Spleen (tissue), 11 donors: Measurements from ENCODE around the gene ZNF333. TPM values are rescaled to one million over a fixed set of nuclear protein-coding genes. Genes with fewer than 3 reads are reported as not detected.

Experiments used
- DNase-seq: peaks from one replicate; pipeline ENCODE4 v3.0.0-alpha.2; 2020
- H3K27ac ChIP-seq, 8 donors: fragments of 200-600 bp; sonication (generic) in 7 of 8; 1 replicate in 4 of 8; 2 replicates in 4 of 8; pipeline versions ENCODE4 v1.5.0 to v1.8.0; 2016 to 2021; ENCODE audit warnings: inconsistent platforms in 4 of 8, mild to moderate bottlenecking in 4 of 8, moderate library complexity in 1 of 8
- H3K27me3 ChIP-seq, 7 donors: fragments of 200-600 bp; sonication (generic) in 6 of 7; replicated peaks in 1 of 7; 1 replicate in 4 of 7; 2 replicates in 3 of 7; pipeline versions ENCODE4 v1.5.0 to v1.8.0; 2016 to 2021; ENCODE audit warnings: inconsistent platforms in 3 of 7, mild to moderate bottlenecking in 1 of 7
- H3K36me3 ChIP-seq, 6 donors: fragments of 200-600 bp; sonication (generic) in 5 of 6; 1 replicate in 4 of 6; 2 replicates in 2 of 6; pipeline versions ENCODE4 v1.5.0 to v1.8.0; 2016 to 2021; ENCODE audit warnings: inconsistent platforms in 2 of 6
- H3K4me1 ChIP-seq, 6 donors: fragments of 200-600 bp; sonication (generic) in 5 of 6; 1 replicate in 3 of 6; 2 replicates in 3 of 6; pipeline versions ENCODE4 v1.5.0 to v1.8.0; 2016 to 2021; ENCODE audit warnings: inconsistent platforms in 3 of 6
- H3K4me3 ChIP-seq, 8 donors: fragments of 200-600 bp; sonication (generic) in 7 of 8; 1 replicate in 4 of 8; 2 replicates in 4 of 8; pipeline versions ENCODE4 v1.5.0 to v1.8.0; 2016 to 2021; ENCODE audit warnings: inconsistent platforms in 4 of 8, mild to moderate bottlenecking in 4 of 8, moderate library complexity in 2 of 8
- H3K9me3 ChIP-seq, 8 donors: fragments of 200-600 bp; sonication (generic) in 7 of 8; 1 replicate in 4 of 8; 2 replicates in 4 of 8; pipeline versions ENCODE4 v1.5.0 to v1.8.0; 2016 to 2021; ENCODE audit warnings: inconsistent platforms in 4 of 8
- POLR2A ChIP-seq, 3 donors: fragments of 450-650 bp; IDR thresholded peaks; one replicate each; pipeline ENCODE4 v1.5.1; 2017; ENCODE audit warnings: antibody characterized with exemption in 3 of 3, mild to moderate bottlenecking in 1 of 3
- POLR2AphosphoS5 ChIP-seq, 3 donors: sonication (generic); formaldehyde crosslinking; IDR thresholded peaks; one replicate each; pipeline ENCODE4 v1.5.1; 2017; ENCODE audit warnings: antibody characterized with exemption in 3 of 3
- WGBS, 5 donors: extraction: QIAGEN DNeasy Blood & Tissue Kit in 3 of 5; methylation state at CpG; one replicate each; pipeline versions ENCODE4 v1.1.5 to v1.1.7; 2013 to 2018; 5-methylcytosine and 5-hydroxymethylcytosine counted together
- intact Hi-C: fragments of 100-400 bp; cut with DNase I; formaldehyde crosslinking; loops from one replicate; pipeline ENCODE4 v1.15.0; 2023; ENCODE audit warnings: low total_unique reads
- polyA plus RNA-seq, 3 donors: library from polyadenylated mRNA; stranded (reverse); fragments of 200-250 nt; gene quantifications; one replicate each; pipeline ENCODE4 v1.2.1, GENCODE V29; 2013
- total RNA-seq, 7 donors: library from RNA; depleted of rRNA in 3 of 7; stranded (reverse); fragments of >200 nt in 3 of 7; fragmentation: NEBNext Ultra II Directional in 4 of 7; extraction: Animal tissue kit (Norgen Biotek cat#: 25700) in 4 of 7; gene quantifications; one replicate each; pipeline versions ENCODE4 v1.1.0 to v1.2.1, GENCODE V29; 2016 to 2021
- TF ChIP-seq, protein P1 (sequence below), 11 experiments: fragments of 200-600 bp in 7 of 11; fragments of 450-650 bp in 4 of 11; sonication (generic) in 4 of 11; IDR thresholded peaks in 8 of 11; conservative IDR thresholded peaks in 3 of 11; 1 replicate in 7 of 11; 2 replicates in 4 of 11; pipeline versions ENCODE4 v1.4.0 to v1.8.0; 2016 to 2021; ENCODE audit warnings: antibody characterized with exemption in 11 of 11, inconsistent platforms in 4 of 11, mild to moderate bottlenecking in 1 of 11
- donor health status: healthy with polysubstance abuse.
- donor health status: DM: no; HTN: no; CAD: no; lungs with moderate emphysema.
- donor health status: DM: no; HTN: no; CAD: no.
- donor health status: Bipolar disorder and iron deficiency.
- donor health status: healthy.
- donor health status: DM: no; HTN: no; CAD: no.
- donor health status: DM: yes; HTN: yes; CAD: no.

ZNF333 gene
- total and polyA plus RNA-seq, 10 donors: 7.7 to 43.5 (median 30.8) TPM

GRCh38 chr19:14650161-14650560 lies 39.7 kb upstream of the ZNF333 start:
- peaks cover 0 to 8% (median 0%) of the 10 kb centered on the region in 7 donors for H3K27me3 ChIP-seq
- no peaks in the 10 kb centered on the region for H3K9me3 ChIP-seq
- no peak for DNase-seq
- TF ChIP-seq POLR2AphosphoS5 (IDR thresholded peaks at IDR 0.05) (no peak), POLR2A (IDR thresholded peaks at IDR 0.05) (no peak)
- TF ChIP-seq, protein P1, sequence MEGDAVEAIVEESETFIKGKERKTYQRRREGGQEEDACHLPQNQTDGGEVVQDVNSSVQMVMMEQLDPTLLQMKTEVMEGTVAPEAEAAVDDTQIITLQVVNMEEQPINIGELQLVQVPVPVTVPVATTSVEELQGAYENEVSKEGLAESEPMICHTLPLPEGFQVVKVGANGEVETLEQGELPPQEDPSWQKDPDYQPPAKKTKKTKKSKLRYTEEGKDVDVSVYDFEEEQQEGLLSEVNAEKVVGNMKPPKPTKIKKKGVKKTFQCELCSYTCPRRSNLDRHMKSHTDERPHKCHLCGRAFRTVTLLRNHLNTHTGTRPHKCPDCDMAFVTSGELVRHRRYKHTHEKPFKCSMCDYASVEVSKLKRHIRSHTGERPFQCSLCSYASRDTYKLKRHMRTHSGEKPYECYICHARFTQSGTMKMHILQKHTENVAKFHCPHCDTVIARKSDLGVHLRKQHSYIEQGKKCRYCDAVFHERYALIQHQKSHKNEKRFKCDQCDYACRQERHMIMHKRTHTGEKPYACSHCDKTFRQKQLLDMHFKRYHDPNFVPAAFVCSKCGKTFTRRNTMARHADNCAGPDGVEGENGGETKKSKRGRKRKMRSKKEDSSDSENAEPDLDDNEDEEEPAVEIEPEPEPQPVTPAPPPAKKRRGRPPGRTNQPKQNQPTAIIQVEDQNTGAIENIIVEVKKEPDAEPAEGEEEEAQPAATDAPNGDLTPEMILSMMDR (IDR thresholded peaks at IDR 0.05 in 8 of 11, conservative IDR thresholded peaks at IDR 0.05 in 3 of 11): no peak
- intact Hi-C loops: no loop called here
- no peak overlapping the region for H3K4me3 ChIP-seq
- H3K27ac ChIP-seq: no peak overlapping the region
- WGBS, 5 donors: 72 to 84% (median 83%) methylated on average over 2 of the region's 2 CpGs
- H3K4me1 ChIP-seq: no peaks in the 10 kb centered on the region
- peaks cover 0 to 28% (median 0%) of the 10 kb centered on the region in 6 donors for H3K36me3 ChIP-seq

DNA sequence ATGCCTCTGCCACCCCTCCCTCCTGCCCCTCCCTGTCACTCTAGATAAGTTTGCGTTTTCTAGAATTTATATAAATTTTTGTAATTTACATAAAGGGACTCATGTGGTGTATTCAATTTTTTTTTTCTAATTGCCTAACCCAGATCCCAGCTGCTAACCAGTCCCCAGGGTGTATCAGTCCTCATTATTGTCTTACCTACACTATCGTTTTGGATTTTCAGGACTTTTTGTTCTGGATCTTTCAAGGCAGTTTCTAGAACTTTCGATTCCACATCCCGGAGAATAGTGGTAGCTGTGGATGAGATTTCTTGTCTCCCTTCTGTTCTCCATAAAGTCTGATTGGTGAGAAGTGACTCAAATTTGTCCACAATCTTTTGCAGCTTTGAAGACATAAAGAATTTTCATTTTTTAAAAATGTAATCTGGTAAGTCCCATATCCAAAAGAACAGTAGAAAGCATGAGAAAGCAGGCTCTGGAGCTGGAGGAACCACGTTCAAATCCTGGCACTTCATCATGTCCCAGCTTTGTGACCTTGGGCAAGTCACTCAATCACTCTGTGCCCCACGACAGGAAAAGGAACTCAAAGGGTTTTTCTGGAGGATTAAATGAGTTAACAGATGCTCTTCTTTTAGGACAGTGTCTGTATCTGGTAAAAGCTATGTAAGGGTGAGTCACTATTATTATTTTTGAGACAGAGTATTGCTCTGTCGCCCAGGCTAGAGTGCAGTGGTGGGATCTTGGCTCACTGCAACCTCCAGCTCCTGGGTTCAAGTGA lies 34.9 kb upstream of the ZNF333 start:
- intact Hi-C loops: no loop called here
- 72 to 84% (median 72%) methylated on average over 7 of the region's 7 CpGs for WGBS, 5 donors
- no peak for DNase-seq

DNA sequence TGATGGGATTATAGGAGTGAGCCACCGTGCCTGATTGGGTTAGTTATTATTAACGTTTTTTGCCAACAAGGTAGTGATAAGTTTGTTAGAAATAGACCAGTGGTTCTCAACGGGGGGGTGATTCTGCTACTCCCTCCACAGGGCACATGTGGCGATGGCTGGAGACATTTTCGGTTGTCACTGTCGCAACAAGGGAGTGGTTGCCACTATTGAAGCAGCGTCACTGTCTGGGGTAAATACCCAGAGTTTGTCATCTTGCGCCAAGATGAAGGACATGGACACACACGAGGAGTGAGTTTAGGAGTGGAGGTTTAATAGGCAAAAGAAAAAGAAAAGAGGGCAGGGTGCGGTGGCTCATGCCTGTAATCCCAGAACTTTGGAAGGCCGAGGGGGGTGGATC lies 34.1 kb upstream of the ZNF333 start:
- Histone ChIP-seq H3K27me3 (peaks cover 0 to 7% (median 0%) of the 10 kb centered on the region in 7 donors), H3K36me3 (peaks cover 0 to 12% (median 0%) of the 10 kb centered on the region in 6 donors), H3K4me1 (peaks cover 0 to 3% (median 0%) of the 10 kb centered on the region in 6 donors), H3K9me3 (no peaks in the 10 kb centered on the region), H3K27ac (no peak overlapping the region), H3K4me3 (no peak overlapping the region)
- DNase-seq: no peak
- intact Hi-C loops: no loop called here
- TF ChIP-seq, protein P1 (IDR thresholded peaks at IDR 0.05 in 8 of 11, conservative IDR thresholded peaks at IDR 0.05 in 3 of 11): no peak
- TF ChIP-seq POLR2AphosphoS5 (IDR thresholded peaks at IDR 0.05) (no peak), POLR2A (IDR thresholded peaks at IDR 0.05) (no peak)
- WGBS, 5 donors: 67 to 83% (median 75%) methylated on average over 11 of the region's 11 CpGs

More for the DNA sequence above, 34.9 kb upstream of the ZNF333 start:
- no peak overlapping the region for H3K4me3 ChIP-seq
- no peaks in the 10 kb centered on the region for H3K9me3 ChIP-seq
- TF ChIP-seq, protein P1 (IDR thresholded peaks at IDR 0.05 in 8 of 11, conservative IDR thresholded peaks at IDR 0.05 in 3 of 11): no peak
- TF ChIP-seq POLR2A (IDR thresholded peaks at IDR 0.05): no peak
- TF ChIP-seq POLR2AphosphoS5 (IDR thresholded peaks at IDR 0.05): no peak
- peaks cover 0 to 8% (median 0%) of the 10 kb centered on the region in 7 donors for H3K27me3 ChIP-seq
- no peaks in the 10 kb centered on the region for H3K4me1 ChIP-seq
- H3K27ac ChIP-seq: no peak overlapping the region
- H3K36me3 ChIP-seq: peaks cover 0 to 13% (median 0%) of the 10 kb centered on the region in 6 donors

- Histone ChIP-seq H3K36me3 (peaks cover 0 to 23% (median 0%) of the 10 kb centered on the region in 6 donors), H3K9me3 (no peaks in the 10 kb centered on the region), H3K4me1 (peaks cover 0 to 22% (median 6%) of the 10 kb centered on the region in 6 donors), H3K27ac (no peak overlapping the region), H3K4me3 (no peak overlapping the region), H3K27me3 (no peaks in the 10 kb centered on the region)
- intact Hi-C loops: no loop called here
- no peak for DNase-seq
- 79 to 86% (median 83%) methylated on average over 6 of the region's 6 CpGs for WGBS, 5 donors
- TF ChIP-seq POLR2A (IDR thresholded peaks at IDR 0.05) (no peak), POLR2AphosphoS5 (IDR thresholded peaks at IDR 0.05) (no peak)
- TF ChIP-seq, protein P1 (IDR thresholded peaks at IDR 0.05 in 8 of 11, conservative IDR thresholded peaks at IDR 0.05 in 3 of 11): no peak
These were observed 29.9 kb upstream of the ZNF333 start for GRCh38 chr19:14659874-14660489.
